Measurements from ENCODE around the gene ZNF512.
"Not testable (repeated sequence)": the region's sequence is repeated elsewhere in the genome, so short reads cannot be mapped to it uniquely, and the experiment has no call there.

The ZNF512 gene, protein sequence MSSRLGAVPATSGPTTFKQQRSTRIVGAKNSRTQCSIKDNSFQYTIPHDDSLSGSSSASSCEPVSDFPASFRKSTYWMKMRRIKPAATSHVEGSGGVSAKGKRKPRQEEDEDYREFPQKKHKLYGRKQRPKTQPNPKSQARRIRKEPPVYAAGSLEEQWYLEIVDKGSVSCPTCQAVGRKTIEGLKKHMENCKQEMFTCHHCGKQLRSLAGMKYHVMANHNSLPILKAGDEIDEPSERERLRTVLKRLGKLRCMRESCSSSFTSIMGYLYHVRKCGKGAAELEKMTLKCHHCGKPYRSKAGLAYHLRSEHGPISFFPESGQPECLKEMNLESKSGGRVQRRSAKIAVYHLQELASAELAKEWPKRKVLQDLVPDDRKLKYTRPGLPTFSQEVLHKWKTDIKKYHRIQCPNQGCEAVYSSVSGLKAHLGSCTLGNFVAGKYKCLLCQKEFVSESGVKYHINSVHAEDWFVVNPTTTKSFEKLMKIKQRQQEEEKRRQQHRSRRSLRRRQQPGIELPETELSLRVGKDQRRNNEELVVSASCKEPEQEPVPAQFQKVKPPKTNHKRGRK

DNA sequence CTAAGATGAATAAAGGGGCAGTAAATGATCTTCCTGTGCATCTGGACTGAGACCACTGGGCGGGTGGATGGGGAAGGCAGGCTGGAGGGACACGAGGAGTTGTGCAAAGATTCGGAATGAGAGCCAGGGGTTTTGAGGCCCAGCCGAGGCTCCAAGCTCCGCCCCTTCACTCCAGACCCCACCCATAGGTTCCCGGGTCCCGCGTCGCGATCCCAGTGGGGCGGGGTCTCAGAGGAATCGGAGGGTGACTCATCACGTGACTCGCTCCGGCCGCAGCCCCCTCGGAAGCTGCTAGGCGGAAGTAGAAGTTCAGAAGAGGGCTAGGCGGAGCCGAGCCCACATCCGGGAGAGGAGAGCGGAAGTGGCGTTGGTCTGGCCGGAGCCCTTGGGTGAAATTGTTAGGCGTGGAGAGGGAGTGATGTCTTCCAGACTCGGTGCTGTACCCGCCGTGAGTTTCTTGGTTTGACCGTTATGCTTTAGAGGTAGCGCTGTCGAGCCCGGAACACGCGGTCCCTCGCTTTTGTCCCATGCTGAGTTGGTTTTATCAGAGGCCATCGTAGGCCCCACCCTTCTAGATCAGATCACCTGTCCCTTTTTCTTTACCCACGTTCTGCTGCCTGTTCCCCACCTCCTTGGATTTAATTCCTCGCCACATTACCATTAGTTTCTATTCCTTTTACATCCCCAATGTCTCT lies at the start of gene ZNF512:
Gene ZNF512 (plus strand): TSS at position 348 of the 695 bp plus-strand sequence. CDS start 71 bp downstream, at position 419.
- DNase-seq (ENCODE audit: low read depth, low spot score), result peak; percentile 93
- H3K4me3 ChIP-seq (ENCODE audit: low read depth, low read length), result peak within 1 kb of the TSS; percentile 64
- in situ Hi-C loops (cut with HindIII; ENCODE audit: low sequenced_read_pairs), result no loop called here
- TF ChIP-seq, protein P1, sequence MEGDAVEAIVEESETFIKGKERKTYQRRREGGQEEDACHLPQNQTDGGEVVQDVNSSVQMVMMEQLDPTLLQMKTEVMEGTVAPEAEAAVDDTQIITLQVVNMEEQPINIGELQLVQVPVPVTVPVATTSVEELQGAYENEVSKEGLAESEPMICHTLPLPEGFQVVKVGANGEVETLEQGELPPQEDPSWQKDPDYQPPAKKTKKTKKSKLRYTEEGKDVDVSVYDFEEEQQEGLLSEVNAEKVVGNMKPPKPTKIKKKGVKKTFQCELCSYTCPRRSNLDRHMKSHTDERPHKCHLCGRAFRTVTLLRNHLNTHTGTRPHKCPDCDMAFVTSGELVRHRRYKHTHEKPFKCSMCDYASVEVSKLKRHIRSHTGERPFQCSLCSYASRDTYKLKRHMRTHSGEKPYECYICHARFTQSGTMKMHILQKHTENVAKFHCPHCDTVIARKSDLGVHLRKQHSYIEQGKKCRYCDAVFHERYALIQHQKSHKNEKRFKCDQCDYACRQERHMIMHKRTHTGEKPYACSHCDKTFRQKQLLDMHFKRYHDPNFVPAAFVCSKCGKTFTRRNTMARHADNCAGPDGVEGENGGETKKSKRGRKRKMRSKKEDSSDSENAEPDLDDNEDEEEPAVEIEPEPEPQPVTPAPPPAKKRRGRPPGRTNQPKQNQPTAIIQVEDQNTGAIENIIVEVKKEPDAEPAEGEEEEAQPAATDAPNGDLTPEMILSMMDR (IDR thresholded peaks at IDR 0.05; ENCODE audit: low read depth, low read length), result no peak

DNA sequence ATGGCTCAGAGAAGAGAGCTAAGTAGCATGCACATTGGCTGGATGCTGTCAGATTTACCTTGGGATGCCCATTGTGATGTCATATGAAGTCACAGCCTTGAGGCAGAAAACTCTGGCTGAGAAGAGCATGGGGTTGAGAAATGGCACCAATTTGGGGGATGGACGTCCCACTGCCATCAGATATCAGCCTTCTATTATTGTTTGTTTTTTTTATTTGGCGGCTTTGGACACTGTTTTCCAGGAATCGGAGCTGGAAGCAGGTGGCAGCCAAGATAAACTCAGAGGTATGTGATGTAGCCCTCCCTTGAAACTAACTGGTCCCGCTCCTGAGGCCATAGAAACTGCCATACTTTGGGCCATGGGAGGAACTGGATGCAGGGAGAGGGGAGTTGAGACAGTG lies 45.6 kb upstream of the ZNF512 start:
- in situ Hi-C loops (cut with HindIII; ENCODE audit: low sequenced_read_pairs), result no loop called here
- H3K4me3 ChIP-seq (ENCODE audit: low read depth, low read length), result no peak overlapping the region
- no peak for DNase-seq (ENCODE audit: low read depth, low spot score)
- TF ChIP-seq, protein P1 (IDR thresholded peaks at IDR 0.05; ENCODE audit: low read depth, low read length), result no peak

DNA sequence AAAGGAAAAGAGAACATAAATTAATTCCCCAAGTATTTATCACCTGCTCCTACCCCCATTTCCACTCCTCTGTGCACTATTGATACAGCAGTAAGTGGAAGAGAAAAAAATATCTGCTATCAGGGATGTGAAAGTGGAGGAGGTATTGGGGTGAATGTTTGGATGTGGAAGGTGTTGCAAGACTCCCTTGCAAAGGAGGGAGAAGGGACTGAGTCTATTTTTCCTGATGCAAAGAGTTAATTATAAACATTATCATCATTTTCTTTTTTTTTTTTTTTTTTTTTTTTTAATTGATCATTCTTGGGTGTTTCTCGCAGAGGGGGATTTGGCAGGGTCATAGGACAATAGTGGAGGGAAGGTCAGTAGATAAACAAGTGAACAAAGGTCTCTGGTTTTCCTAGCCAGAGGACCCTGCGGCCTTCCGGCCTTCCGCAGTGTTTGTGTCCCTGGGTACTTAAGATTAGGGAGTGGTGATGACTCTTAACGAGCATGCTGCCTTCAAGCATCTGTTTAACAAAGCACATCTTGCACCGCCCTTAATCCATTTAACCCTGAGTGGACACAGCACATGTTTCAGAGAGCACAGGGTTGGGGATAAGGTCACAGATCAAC lies 43.9 kb upstream of the ZNF512 start:
- DNase-seq (ENCODE audit: low read depth, low spot score); H3K4me3 ChIP-seq (ENCODE audit: low read depth, low read length); in situ Hi-C loops (cut with HindIII; ENCODE audit: low sequenced_read_pairs): not testable (repeated sequence)

DNA sequence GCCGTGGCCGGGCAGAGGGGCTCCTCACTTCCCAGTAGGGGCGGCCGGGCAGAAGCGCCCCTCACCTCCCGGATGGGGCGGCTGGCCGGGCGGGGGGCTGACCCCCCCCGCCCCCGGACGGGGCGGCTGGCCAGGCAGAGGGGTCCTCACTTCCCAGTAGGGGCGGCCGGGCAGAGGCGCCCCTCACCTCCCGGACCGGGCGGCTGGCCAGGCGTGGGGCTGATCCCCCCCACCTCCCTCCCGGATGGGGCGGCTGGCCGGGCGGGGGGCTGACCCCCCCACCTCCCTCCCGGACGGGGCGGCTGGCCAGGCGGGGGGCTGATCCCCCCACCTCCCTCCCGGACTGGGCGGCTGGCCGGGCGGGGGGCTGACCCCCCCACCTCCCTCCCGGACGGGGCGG lies 43.2 kb upstream of the ZNF512 start:
- in situ Hi-C loops (cut with HindIII; ENCODE audit: low sequenced_read_pairs); H3K4me3 ChIP-seq (ENCODE audit: low read depth, low read length); DNase-seq (ENCODE audit: low read depth, low spot score): not testable (repeated sequence)

DNA sequence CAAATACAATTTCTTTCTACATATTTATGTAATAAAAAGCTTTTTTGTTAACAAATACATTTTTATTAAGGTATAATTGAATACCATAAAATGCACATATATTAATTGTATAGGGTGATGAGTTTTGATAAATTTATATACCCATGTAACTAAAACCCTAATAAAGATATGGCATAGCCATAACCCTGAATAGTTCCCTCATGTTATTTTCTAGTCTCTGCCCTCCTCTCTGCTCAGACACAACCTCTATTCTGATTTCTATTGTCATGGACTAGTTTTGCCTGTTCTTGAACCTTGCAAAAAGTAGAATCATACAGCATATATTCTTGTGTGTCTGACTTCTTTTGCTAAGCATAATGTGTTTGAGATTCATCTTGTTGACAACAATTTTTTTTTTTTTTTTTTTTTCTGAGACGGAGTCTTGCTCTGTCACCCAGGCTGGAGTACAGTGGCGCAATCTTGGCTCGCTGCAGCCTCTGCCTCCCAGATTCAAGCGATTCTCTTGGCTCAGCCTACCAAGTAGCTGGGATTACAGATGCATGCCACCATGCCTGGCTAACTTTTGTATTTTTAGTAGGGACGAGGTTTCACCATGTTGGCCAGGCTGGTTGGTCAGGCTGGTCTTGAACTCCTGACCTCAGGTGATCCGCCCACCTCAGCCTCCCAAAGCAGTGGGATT lies 38.6 kb upstream of the ZNF512 start:
- DNase-seq (ENCODE audit: low read depth, low spot score), result no peak
- no peak overlapping the region for H3K4me3 ChIP-seq (ENCODE audit: low read depth, low read length)
- in situ Hi-C loops (cut with HindIII; ENCODE audit: low sequenced_read_pairs), result no loop called here
- TF ChIP-seq, protein P1 (IDR thresholded peaks at IDR 0.05; ENCODE audit: low read depth, low read length), result no peak

DNA sequence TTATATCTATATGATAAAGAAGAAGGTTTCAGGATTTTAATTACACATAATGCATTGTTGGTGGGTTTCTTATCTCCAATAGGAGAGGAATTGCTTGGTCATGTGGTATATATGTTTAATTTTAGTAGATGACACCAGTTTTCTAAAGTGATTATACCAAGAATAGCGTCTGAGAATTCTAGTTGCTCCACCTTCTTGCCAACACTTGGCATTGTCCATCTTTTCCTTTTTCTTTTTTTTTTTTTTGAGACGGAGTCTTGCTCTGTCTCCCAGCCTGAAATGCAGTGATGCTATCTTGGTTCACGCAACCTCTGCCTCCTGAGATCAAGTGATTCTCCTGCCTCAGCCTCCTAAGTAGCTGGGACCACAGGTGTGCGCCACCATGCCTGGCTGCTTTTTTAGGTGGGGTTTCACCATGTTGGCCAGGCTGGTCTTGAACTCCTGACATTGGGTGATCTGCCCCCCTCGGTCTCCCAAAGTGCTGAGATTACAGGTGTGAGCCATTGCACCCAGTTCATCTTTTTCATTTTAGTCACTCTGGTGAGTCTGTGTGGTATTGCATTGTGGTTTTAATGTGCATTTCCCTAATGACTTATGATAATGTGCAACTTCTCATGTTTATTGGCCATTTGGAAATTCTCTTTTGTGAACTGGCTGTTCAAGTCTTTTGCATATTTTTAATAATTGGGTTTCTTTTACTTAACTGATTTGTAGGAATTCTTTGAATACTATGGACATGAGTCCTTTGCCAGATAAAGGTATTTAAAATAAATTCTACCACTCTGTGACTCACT lies 37.3 kb upstream of the ZNF512 start:
- peak; percentile 36 for DNase-seq (ENCODE audit: low read depth, low spot score)
- in situ Hi-C loops (cut with HindIII; ENCODE audit: low sequenced_read_pairs), result no loop called here
- TF ChIP-seq, protein P1 (IDR thresholded peaks at IDR 0.05; ENCODE audit: low read depth, low read length), result no peak
- H3K4me3 ChIP-seq (ENCODE audit: low read depth, low read length), result no peak overlapping the region

Measured in astrocyte of the spinal cord (primary cell).